ENCODE measurements around the gene FAM171A1.

DNA sequence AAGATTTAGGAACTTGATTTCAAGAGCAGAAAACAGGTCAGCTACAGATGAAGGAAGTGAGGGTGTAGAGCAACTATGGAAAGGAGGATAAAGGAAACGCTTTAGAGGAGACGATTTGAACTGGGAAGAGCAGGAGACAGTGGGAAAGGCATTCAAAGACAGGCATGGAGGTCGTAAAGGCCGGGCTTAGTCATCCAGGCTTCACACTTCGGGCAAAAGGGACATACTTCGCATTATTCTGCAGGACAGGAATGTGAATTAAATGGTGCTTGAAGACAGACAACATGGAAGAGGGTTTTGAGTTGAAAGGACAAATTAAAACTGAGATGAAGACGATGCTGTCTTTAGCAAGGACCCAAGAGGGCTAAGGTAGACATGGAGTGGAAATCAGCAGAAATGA lies 8.1 kb downstream of the FAM171A1 start:
- TF ChIP-seq, protein P1, sequence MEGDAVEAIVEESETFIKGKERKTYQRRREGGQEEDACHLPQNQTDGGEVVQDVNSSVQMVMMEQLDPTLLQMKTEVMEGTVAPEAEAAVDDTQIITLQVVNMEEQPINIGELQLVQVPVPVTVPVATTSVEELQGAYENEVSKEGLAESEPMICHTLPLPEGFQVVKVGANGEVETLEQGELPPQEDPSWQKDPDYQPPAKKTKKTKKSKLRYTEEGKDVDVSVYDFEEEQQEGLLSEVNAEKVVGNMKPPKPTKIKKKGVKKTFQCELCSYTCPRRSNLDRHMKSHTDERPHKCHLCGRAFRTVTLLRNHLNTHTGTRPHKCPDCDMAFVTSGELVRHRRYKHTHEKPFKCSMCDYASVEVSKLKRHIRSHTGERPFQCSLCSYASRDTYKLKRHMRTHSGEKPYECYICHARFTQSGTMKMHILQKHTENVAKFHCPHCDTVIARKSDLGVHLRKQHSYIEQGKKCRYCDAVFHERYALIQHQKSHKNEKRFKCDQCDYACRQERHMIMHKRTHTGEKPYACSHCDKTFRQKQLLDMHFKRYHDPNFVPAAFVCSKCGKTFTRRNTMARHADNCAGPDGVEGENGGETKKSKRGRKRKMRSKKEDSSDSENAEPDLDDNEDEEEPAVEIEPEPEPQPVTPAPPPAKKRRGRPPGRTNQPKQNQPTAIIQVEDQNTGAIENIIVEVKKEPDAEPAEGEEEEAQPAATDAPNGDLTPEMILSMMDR (IDR thresholded peaks at IDR 0.05; ENCODE audit: low read length), result no peak
- TF ChIP-seq EZH2 (IDR thresholded peaks at IDR 0.05; ENCODE audit: borderline replicate concordance, low read length), result no peak

Data from OCI-LY1 (cell line).